GM08714 (cell line): ENCODE measurements around the gene ATF4.

Experiments used
- H3K4me3 ChIP-seq: fragments of 200-500 bp; sonication (Bioruptor generic); 2 replicates; pipeline ENCODE4 v1.5.1; 2014; ENCODE audit warnings: mild to moderate bottlenecking, low read length, inconsistent platforms
- ZNF274 ChIP-seq: IDR thresholded peaks from 2 replicates; pipeline ENCODE4 v1.6.1; 2012; ENCODE audit warnings: mild to moderate bottlenecking, low read depth, low read length

Gene ATF4

GRCh38 chr22:39481595-39481994 lies 38.8 kb upstream of the ATF4 start:
- no peak overlapping the region for H3K4me3 ChIP-seq
- TF ChIP-seq ZNF274, result no peak

GRCh38 chr22:39482768-39483167 lies 37.6 kb upstream of the ATF4 start:
- no peak overlapping the region for H3K4me3 ChIP-seq
- TF ChIP-seq ZNF274, result no peak

GRCh38 chr22:39486951-39487825 lies 33.2 kb upstream of the ATF4 start:
- no peak for TF ChIP-seq ZNF274
- H3K4me3 ChIP-seq, result no peak overlapping the region

- H3K4me3 ChIP-seq, result no peak overlapping the region
- TF ChIP-seq ZNF274, result no peak
Observed at GRCh38 chr22:39487826-39488520, 32.4 kb upstream of the ATF4 start.

- no peak for TF ChIP-seq ZNF274
- H3K4me3 ChIP-seq, result no peak overlapping the region
Observed at GRCh38 chr22:39488563-39489083, 31.7 kb upstream of the ATF4 start.

- TF ChIP-seq ZNF274, result no peak
- no peak overlapping the region for H3K4me3 ChIP-seq
Observed at GRCh38 chr22:39489094-39490068, 31.0 kb upstream of the ATF4 start.

GRCh38 chr22:39490135-39490798 lies 30.1 kb upstream of the ATF4 start:
- no peak for TF ChIP-seq ZNF274
- H3K4me3 ChIP-seq, result no peak overlapping the region

GRCh38 chr22:39490966-39491680 lies 29.2 kb upstream of the ATF4 start:
- no peak overlapping the region for H3K4me3 ChIP-seq
- no peak for TF ChIP-seq ZNF274

- TF ChIP-seq ZNF274, result no peak
- no peak overlapping the region for H3K4me3 ChIP-seq
Observed at GRCh38 chr22:39491696-39492095, 28.7 kb upstream of the ATF4 start.

- TF ChIP-seq ZNF274, result no peak
- H3K4me3 ChIP-seq, result no peak overlapping the region
Observed at GRCh38 chr22:39492186-39492585, 28.2 kb upstream of the ATF4 start.

GRCh38 chr22:39493759-39494158 lies 26.6 kb upstream of the ATF4 start:
- no peak overlapping the region for H3K4me3 ChIP-seq
- TF ChIP-seq ZNF274, result no peak

- no peak overlapping the region for H3K4me3 ChIP-seq
- TF ChIP-seq ZNF274, result no peak
Observed at GRCh38 chr22:39494471-39495120, 25.8 kb upstream of the ATF4 start.

GRCh38 chr22:39496131-39496838 lies 24.1 kb upstream of the ATF4 start:
- H3K4me3 ChIP-seq, result no peak overlapping the region
- no peak for TF ChIP-seq ZNF274
